SJCRH30 (cell line): Measurements from ENCODE around the gene ARHGEF3. TPM values are rescaled to one million over a fixed set of nuclear protein-coding genes. Genes with fewer than 3 reads are reported as not detected.
"Not testable (repeated sequence)": the region's sequence is repeated elsewhere in the genome, so short reads cannot be mapped to it uniquely, and the experiment has no call there.

Experiments used
- DNase-seq, 2 experiments: peaks; one replicate each; pipeline ENCODE4 v3.0.0-alpha.2; 2015 to 2020
- H3K27ac ChIP-seq: fragments of 250-450 bp; sonication (Bioruptor Pico); 2 replicates; pipeline ENCODE4 v1.5.1; 2020; ENCODE audit warnings: mild to moderate bottlenecking, moderate library complexity
- H3K27me3 ChIP-seq: fragments of 250-450 bp; sonication (Bioruptor Pico); 2 replicates; pipeline ENCODE4 v1.5.1; 2020; ENCODE audit warnings: mild to moderate bottlenecking, moderate library complexity
- H3K36me3 ChIP-seq: fragments of 250-450 bp; sonication (Bioruptor Pico); 2 replicates; pipeline ENCODE4 v1.5.1; 2020; ENCODE audit warnings: mild to moderate bottlenecking, moderate library complexity
- H3K4me1 ChIP-seq: fragments of 250-450 bp; sonication (Bioruptor Pico); 2 replicates; pipeline ENCODE4 v1.5.1; 2020; ENCODE audit warnings: mild to moderate bottlenecking, moderate library complexity
- H3K4me3 ChIP-seq: fragments of 250-450 bp; sonication (Bioruptor Pico); 2 replicates; pipeline ENCODE4 v1.5.1; 2020; ENCODE audit warnings: mild to moderate bottlenecking, moderate library complexity
- H3K9me3 ChIP-seq: fragments of 250-450 bp; sonication (Bioruptor Pico); replicated peaks from 2 replicates; pipeline ENCODE4 v1.5.1; 2020; ENCODE audit warnings: mild to moderate bottlenecking, moderate library complexity
- total RNA-seq: library from RNA; depleted of rRNA; stranded (reverse); fragments of >200 nt; shearing (Covaris generic); gene quantifications from 2 replicates; pipeline ENCODE4 v1.2.3, GENCODE V29; 2014

ARHGEF3 gene
- total RNA-seq, 1 experiment from 2014 or later, result 29.9 TPM

GRCh38 chr3:56720849-56721248, 80.9 kb downstream of the ARHGEF3 start:
- H3K4me1 ChIP-seq, result no peaks in the 10 kb centered on the region
- no peaks in the 10 kb centered on the region; the same call in 1 of the 2 replicates for H3K36me3 ChIP-seq
- no peaks in the 10 kb centered on the region for H3K27me3 ChIP-seq
- DNase-seq, result no peak
- H3K4me3 ChIP-seq, result no peak overlapping the region
- no peaks in the 10 kb centered on the region for H3K9me3 ChIP-seq
- no peak overlapping the region for H3K27ac ChIP-seq

- not testable (repeated sequence) for H3K36me3 ChIP-seq, H3K9me3 ChIP-seq, H3K4me1 ChIP-seq, H3K4me3 ChIP-seq, H3K27me3 ChIP-seq, DNase-seq, H3K27ac ChIP-seq
Measured at GRCh38 chr3:56718809-56719208, 82.9 kb downstream of the ARHGEF3 start.

- Histone ChIP-seq H3K36me3 (no peaks in the 10 kb centered on the region), H3K27ac (no peak overlapping the region), H3K9me3 (no peaks in the 10 kb centered on the region), H3K27me3 (no peaks in the 10 kb centered on the region), H3K4me1 (no peaks in the 10 kb centered on the region), H3K4me3 (no peak overlapping the region)
- no peak for DNase-seq
Measured at GRCh38 chr3:56711344-56711743, 90.4 kb downstream of the ARHGEF3 start.

DNA sequence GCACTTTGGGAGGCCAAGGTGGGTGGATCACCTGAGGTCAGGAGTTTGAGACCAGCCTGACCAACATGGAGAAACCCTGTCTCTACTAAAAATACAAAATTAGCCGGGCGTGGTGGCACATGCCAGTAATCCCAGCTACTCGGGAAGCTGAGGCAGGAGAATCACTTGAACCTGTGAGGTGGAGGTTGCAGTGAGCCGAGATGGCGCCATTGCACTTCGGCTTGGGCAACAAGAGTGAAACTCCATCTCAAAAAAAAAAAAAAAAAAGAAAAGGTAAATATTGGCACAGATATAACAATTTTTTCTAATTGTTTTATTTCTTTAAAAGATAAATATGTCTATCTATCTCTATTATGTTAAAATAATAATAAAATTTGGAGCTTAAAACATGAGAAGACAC, 94.3 kb downstream of the ARHGEF3 start:
- not testable (repeated sequence) for H3K36me3 ChIP-seq, H3K9me3 ChIP-seq, H3K4me3 ChIP-seq, H3K27ac ChIP-seq, H3K4me1 ChIP-seq, DNase-seq, H3K27me3 ChIP-seq

DNA sequence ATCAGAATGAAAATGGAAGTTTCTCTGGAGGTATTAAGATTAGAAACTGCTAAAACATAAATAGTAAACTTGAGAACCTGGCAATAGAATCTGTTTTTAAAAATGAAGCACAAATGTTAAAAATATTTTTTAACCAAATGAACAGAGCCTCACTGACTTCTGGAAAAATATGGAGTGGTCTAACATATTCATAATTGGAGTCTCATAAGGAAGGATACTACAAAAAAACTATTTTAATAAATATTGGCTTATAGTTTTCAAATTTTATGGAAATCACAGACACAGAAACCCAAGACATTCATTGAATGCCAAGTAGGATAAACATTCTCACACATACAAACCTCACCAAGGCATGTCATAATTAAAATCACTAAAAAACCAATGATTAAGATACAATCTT, 95.1 kb downstream of the ARHGEF3 start:
- Histone ChIP-seq H3K4me1 (no peaks in the 10 kb centered on the region), H3K4me3 (no peak overlapping the region), H3K27me3 (no peaks in the 10 kb centered on the region), H3K9me3 (no peaks in the 10 kb centered on the region), H3K36me3 (no peaks in the 10 kb centered on the region), H3K27ac (no peak overlapping the region)
- DNase-seq, result no peak

DNA sequence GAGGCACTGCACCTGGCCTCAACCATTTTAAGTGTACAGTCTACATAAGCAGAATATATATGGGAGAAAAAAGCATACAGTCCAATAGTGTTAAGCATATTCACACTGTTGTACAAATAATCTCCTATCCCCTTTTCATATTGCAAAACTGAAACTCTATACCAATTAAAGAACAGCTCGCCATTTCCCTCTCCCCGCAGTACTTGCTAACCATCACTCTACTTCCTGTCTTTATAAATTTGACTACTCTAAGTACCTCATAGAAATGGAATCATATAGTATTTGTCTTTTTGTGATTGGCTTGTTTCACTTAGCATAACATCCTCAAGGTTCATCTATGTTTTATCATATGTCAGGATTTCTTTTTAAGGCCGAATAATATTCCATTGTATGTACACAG, 97.0 kb downstream of the ARHGEF3 start:
- no peaks in the 10 kb centered on the region for H3K27me3 ChIP-seq
- H3K36me3 ChIP-seq, result no peaks in the 10 kb centered on the region
- H3K4me1 ChIP-seq, result no peaks in the 10 kb centered on the region
- H3K9me3 ChIP-seq, result no peaks in the 10 kb centered on the region
- H3K27ac ChIP-seq, result no peak overlapping the region
- no peak for DNase-seq
- H3K4me3 ChIP-seq, result no peak overlapping the region

DNA sequence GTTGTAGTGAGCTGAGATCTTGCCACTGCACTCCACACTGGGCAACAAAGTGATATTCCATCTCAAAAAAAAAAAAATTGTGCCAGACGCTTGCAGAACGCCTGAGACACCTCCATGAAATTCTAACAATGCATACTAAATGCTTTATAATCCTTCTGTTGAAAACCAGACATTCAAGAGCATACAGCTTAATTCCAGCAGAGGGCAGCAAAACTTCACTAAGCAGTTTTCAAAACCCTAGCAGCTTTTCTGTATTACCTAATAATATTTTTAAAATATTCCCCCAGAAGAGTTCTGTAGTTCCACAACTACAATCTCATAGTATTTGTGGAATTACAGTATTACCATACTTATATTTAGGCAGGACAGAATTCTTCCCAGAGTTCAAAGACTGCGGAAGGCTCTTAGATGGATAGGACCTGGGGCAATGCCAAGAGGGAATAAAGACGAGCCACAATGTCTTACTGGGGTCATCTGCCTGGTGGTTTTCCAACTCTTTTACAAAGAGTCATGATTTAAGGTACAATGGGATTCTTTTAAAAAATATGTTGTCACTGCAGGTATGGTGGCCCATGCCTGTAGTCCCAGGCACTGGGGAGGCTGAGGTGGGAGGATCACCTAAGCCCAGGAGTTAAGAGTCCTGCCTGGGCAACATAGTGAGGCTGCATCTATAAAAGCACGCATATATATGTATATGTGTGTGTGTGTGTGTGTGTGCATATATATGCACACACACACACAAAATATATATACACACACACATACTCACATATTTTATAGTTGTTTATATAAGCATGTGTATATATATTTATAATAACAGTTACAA, 99.0 kb downstream of the ARHGEF3 start:
- Histone ChIP-seq H3K4me3 (no peak overlapping the region), H3K27me3 (no peaks in the 10 kb centered on the region), H3K27ac (no peak overlapping the region), H3K36me3 (no peaks in the 10 kb centered on the region), H3K9me3 (no peaks in the 10 kb centered on the region), H3K4me1 (no peaks in the 10 kb centered on the region)
- peak; percentile 41 to 81 for DNase-seq

DNA sequence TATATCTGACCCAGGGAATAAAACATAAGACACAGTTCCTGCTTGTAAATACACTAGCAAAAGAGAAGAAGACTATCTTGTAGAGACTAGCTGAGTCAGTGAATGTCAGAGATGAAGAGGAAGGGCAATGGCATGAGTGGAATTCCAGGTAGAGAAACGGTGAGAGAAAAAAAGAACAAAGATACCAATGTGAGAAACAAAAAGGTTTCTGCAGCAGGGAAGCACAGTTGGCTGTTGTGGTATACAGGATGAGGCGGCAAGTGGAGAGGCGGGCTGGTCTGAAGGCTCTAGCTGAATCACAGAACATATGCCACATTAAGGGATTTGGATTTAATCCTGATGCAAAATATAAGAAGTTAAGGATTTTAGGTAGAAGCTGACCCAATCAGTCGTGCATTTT, 101.6 kb downstream of the ARHGEF3 start:
- Histone ChIP-seq H3K9me3 (no peaks in the 10 kb centered on the region), H3K4me3 (no peak overlapping the region), H3K4me1 (no peaks in the 10 kb centered on the region), H3K36me3 (no peaks in the 10 kb centered on the region), H3K27me3 (no peaks in the 10 kb centered on the region), H3K27ac (no peak overlapping the region)
- no peak for DNase-seq

- DNase-seq, result no peak
- Histone ChIP-seq H3K4me3 (no peak overlapping the region), H3K27ac (no peak overlapping the region), H3K36me3 (no peaks in the 10 kb centered on the region), H3K4me1 (no peaks in the 10 kb centered on the region), H3K27me3 (no peaks in the 10 kb centered on the region), H3K9me3 (no peaks in the 10 kb centered on the region)
Measured at GRCh38 chr3:56694867-56695683, 106.7 kb downstream of the ARHGEF3 start.

DNA sequence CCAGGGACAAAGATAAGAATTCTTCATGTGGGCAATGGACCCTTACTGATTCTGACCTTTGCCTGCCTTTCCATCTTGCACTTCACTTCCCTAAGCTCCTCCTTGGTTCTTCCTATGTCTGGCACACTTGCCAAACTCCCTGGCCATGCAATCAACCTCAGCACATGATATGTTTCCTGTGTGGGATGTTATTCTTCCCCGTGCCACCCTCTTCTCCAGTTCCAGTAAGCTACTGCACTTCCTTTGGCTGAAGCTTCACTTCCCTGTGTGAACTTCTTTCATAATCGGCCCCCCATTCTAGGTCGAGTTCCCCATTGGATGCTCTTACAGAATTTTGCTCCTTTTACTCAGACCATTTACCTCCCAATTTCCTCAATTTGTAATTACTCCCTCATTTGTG, 108.0 kb downstream of the ARHGEF3 start:
- no peak for DNase-seq
- Histone ChIP-seq H3K27me3 (no peaks in the 10 kb centered on the region), H3K9me3 (no peaks in the 10 kb centered on the region), H3K4me3 (no peak overlapping the region), H3K36me3 (no peaks in the 10 kb centered on the region), H3K27ac (no peak overlapping the region), H3K4me1 (no peaks in the 10 kb centered on the region)

DNA sequence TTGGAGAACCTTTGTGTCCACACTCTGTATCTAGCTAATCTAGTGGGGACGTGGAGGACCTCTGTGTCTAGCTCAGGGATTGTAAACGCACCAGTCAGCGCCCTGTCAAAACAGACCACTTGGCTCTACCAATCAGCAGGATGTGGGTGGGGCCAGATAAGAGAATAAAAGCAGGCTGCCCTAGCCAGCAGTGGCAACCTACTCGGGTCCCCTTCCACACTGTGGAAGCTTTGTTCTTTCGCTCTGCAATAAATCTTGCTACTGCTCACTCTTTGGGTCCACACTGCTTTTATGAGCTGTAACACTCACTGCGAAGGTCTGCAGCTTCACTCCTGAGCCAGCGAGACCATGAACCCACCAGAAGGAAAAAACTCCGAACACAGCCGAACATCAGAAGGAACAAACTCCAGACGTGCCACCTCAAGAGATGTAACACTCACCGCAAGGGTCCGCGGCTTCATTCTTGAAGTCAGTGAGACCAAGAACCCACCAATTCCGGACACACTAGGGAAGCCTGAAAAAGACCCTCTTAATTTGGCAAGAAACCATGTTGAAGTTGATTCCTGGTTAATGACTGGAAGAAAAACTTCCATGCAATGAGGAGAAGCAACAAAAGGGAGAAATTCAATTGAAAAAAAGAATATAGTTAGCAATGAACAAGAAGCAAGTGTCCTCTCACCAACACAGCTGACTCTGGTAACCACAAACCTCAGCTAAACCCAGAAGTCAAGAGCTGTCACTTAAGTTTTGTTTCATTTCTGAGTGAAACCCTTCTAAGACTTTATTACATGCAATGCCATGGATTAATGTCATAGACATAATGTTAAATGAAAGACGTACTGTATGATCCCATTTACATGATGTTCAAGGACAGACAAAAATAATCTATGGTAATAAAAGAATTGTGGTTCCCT, 109.0 kb downstream of the ARHGEF3 start:
- H3K27ac ChIP-seq, H3K27me3 ChIP-seq, H3K4me1 ChIP-seq, H3K36me3 ChIP-seq, H3K9me3 ChIP-seq, DNase-seq, H3K4me3 ChIP-seq: not testable (repeated sequence)

DNA sequence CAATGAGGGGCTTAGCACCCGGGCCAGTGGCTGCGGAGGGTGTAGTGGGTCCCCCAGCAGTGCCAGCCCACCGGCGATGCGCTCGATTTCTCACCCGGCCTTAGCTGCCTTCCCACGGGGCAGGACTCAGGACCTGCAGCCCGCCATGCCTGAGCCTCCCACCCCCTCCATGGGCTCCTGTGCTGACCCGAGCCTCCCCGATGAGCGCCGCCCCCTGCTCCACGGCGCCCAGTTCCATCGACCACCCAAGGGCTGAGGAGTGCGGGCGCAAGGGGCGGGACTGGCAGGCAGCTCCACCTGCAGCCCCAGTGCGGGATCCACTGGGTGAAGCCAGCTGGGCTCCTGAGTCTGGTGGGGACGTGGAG, 109.8 kb downstream of the ARHGEF3 start:
- H3K4me3 ChIP-seq, H3K27me3 ChIP-seq, H3K4me1 ChIP-seq, DNase-seq, H3K27ac ChIP-seq, H3K9me3 ChIP-seq, H3K36me3 ChIP-seq: not testable (repeated sequence)

- DNase-seq, result no peak
- H3K4me3 ChIP-seq, result no peak overlapping the region
- H3K4me1 ChIP-seq, result no peaks in the 10 kb centered on the region
- H3K36me3 ChIP-seq, result no peaks in the 10 kb centered on the region
- H3K27ac ChIP-seq, result no peak overlapping the region
- H3K9me3 ChIP-seq, result no peaks in the 10 kb centered on the region
- no peaks in the 10 kb centered on the region for H3K27me3 ChIP-seq
Measured at GRCh38 chr3:56691165-56692000, 110.4 kb downstream of the ARHGEF3 start.

- Histone ChIP-seq H3K4me3 (no peak overlapping the region), H3K9me3 (no peaks in the 10 kb centered on the region), H3K27ac (no peak overlapping the region), H3K36me3 (no peaks in the 10 kb centered on the region), H3K4me1 (no peaks in the 10 kb centered on the region), H3K27me3 (no peaks in the 10 kb centered on the region)
- DNase-seq, result no peak
Measured at GRCh38 chr3:56689303-56689702, 112.4 kb downstream of the ARHGEF3 start.
